Astrocyte of the cerebellum (primary cell): ENCODE data around the gene PRDM16.

Experiments
- DNase-seq: peaks from one replicate; pipeline ENCODE4 v3.0.0-alpha.2; 2011; ENCODE audit warnings: low read depth
- H3K4me3 ChIP-seq: 2 replicates; pipeline ENCODE4 v1.5.1; 2011; ENCODE audit warnings: mild to moderate bottlenecking, low read depth, low read length, moderate library complexity
- CTCF ChIP-seq: IDR thresholded peaks from 2 replicates; pipeline ENCODE4 v1.5.1; 2012; ENCODE audit warnings: low read length, low read depth, moderate library complexity, mild to moderate bottlenecking; ENCODE audit errors: missing control alignments
- in situ Hi-C: cut with HindIII; loops from 2 replicates; pipeline ENCODE4 v1.10.0; 2017; ENCODE audit warnings: low sequenced_read_pairs

PRDM16 gene

GRCh38 chr1:3196577-3197245 lies 127.7 kb downstream of the PRDM16 start:
- in situ Hi-C loops = no loop called here
- no peak for DNase-seq
- no peak for TF ChIP-seq CTCF
- no peak overlapping the region for H3K4me3 ChIP-seq

GRCh38 chr1:3197781-3198316 lies 128.8 kb downstream of the PRDM16 start:
- no peak for TF ChIP-seq CTCF
- in situ Hi-C loops = no loop called here
- no peak overlapping the region for H3K4me3 ChIP-seq
- DNase-seq = no peak

- H3K4me3 ChIP-seq = no peak overlapping the region
- no peak for TF ChIP-seq CTCF
- in situ Hi-C loops = no loop called here
- no peak for DNase-seq
Measured at GRCh38 chr1:3198371-3199271, 129.6 kb downstream of the PRDM16 start.

- in situ Hi-C loops = no loop called here
- DNase-seq = no peak
- TF ChIP-seq CTCF = no peak
- H3K4me3 ChIP-seq = no peak overlapping the region
Measured at GRCh38 chr1:3204725-3205124, 135.7 kb downstream of the PRDM16 start.

- no peak overlapping the region for H3K4me3 ChIP-seq
- DNase-seq = no peak
- TF ChIP-seq CTCF = no peak
- in situ Hi-C loops = no loop called here
Measured at GRCh38 chr1:3205815-3206214, 136.8 kb downstream of the PRDM16 start.

GRCh38 chr1:3206696-3207095 lies 137.7 kb downstream of the PRDM16 start:
- in situ Hi-C loops = no loop called here
- no peak for TF ChIP-seq CTCF
- H3K4me3 ChIP-seq = no peak overlapping the region
- DNase-seq = no peak
